GM19043 (cell line): ENCODE results near the gene SCNN1A.

Experiments
- ATAC-seq: cut with Tn5 transposase; IDR thresholded peaks from one replicate; pipeline ENCODE4 v1.9.1; 2021; ENCODE audit warnings: low read depth; ENCODE audit not compliant: unreplicated experiment

The SCNN1A gene

DNA sequence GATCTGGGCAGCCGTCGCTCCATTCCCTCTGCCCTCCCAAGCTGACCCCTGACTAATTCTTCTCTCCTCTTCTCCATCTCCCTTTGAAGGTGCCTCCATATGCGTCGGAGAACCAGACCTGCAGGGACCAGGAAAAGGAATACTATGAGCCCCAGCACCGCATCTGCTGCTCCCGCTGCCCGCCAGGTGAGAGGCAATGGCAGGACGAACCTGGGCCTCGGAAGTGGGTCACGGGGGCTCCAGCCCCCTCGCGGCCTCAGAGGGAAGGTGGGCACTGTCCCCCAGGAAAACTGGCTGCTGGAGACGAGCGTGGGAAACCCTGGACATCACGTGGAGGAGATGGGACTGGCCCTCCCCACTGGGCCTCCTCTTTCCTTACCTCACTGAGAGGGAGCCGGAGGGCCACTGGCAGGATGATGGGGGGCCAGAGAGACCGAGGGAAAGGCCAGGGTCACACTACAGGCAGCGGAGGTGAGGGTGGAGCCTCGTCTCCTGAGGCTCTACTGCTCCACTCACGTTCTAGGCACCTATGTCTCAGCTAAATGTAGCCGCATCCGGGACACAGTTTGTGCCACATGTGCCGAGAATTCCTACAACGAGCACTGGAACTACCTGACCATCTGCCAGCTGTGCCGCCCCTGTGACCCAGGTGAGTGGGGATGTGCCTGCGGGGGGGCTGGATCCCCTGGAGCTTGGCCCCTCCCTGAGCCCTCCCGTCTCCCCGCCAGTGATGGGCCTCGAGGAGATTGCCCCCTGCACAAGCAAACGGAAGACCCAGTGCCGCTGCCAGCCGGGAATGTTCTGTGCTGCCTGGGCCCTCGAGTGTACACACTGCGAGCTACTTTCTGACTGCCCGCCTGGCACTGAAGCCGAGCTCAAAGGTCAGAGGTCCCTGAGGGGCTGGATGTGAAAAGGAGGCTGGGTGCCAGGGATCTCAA is 9.4 kb upstream of the SCNN1A start:
- ATAC-seq: no peak

- no peak for ATAC-seq
Measured at GRCh38 chr12:6383572-6384498, 8.5 kb upstream of the SCNN1A start, which contains the start of gene LTBR. LTBR (plus strand) TSS chr12:6384162; CDS start chr12:6384359, 197 bp downstream.

DNA sequence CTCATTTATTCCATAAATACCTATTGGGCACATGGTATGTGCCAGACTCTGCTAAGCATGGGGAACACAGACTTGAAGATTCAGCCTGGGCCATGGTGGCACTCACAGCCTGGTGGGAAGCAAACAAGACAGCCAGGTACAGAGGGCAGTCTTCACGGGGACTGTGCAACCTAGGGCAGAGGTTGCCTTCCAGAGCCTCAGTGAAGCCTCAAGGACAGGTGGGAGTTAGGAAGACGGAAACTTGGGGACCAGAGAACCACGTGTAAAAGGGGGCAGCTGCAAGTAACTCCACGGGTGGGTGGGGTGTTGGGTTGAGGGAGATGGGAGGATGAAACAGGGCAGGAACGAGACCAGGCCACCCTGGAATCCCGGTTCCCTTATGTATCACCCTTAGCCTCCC is 7.6 kb upstream of the SCNN1A start:
- ATAC-seq: no peak

GRCh38 chr12:6382371-6382770 is 7.0 kb upstream of the SCNN1A start:
- no peak for ATAC-seq

DNA sequence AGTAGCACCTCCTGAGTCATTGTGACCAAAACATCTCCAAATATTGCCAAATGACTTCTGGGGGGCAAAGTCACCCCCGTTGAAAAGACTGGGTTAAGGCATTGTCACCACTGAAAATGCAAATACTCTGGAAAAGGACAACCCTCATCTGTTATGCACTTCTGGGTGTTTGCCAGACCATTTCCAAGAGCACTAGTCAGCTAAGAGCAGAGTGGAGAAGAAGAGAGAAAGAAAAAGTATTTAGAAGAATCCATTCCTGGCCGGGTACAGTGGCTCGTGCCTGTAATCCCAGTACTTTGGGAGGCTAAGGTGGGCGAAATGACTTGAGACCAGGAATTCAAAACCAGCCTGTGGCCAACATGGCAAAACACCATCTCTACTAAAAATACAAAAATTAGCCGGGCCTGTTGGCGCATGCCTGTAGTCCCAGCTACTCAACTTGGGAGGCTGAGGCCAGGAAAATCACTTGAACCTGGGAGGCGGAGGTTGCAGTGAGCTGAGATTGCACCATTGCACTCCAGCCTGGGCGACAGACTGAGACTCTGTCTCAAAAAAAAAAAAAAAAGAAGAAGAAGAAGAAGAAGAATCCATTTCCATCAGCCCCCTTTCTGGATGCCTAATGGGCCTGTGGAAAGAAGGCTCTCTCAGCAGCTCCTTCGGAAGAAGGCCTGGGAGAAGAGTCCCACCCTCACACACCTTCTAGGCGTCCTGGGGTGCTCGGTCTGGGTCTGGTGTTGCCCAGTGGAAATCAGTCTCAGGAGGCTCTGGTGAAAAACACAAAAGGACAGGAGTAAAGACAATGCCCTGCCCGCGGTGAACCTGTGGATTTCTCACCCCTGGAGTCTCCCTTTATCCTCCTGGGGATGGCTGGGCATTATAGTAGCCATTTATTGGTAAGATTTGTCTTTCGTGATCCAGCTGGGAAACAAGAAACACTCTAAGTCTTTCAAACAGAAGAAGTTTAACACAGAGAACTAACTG is 5.1 kb upstream of the SCNN1A start:
- no peak for ATAC-seq

- no peak for ATAC-seq
Measured at GRCh38 chr12:6378709-6379472, 3.5 kb upstream of the SCNN1A start.

DNA sequence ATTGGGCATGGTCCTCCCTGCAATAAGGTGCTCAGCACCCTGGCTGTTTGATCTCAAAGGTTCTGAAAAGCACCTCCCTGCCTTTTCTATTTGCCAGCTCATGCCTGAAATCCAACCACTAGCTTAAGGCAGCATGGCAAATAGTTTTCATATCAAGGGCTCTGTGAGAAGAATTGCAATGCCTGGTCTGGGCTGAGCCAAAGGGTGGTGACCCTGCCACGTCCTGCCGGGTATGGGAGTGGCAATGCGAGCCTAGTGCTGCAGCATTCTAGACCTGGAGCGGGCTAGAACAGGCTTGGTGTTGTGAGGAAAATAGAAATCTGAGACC is 2.3 kb upstream of the SCNN1A start:
- ATAC-seq: no peak

DNA sequence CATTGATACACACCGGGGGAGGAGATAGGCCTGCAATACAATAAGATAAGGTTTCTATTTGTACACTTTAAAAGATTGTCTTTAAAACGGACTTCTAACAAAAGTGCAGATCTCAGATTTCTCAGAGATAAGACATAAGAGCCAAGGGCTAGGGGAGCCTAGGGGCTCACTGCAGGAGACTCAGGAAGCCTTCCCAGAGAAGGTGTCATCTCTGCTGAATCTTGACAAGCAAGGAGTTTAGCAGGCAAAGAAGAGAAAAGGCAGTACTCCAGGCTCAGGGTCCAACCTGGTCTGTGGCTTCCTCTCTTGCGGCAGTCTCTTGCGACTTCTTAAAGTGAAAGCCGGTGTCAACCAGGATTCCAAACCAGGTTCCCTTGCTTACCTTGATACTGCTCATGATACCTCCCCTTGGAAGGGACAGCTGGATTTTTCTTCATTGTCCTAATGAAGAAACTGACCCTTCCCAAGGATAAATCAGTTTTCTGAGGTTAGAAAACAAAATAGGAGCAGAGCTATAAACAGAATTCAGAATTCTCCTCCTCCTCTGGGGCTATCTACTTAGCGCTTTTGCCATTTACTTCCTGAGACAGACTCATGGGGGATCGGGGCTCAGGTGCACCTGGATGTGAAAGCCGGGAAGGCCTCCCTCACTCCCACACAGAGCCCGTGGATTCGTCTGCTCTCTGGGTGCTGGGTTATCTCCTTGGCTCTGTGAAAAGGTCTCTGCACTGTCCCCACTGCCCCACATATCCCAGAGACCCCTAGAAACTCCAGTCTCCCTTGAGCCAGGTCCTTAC is 1.7 kb upstream of the SCNN1A start:
- no peak for ATAC-seq

DNA sequence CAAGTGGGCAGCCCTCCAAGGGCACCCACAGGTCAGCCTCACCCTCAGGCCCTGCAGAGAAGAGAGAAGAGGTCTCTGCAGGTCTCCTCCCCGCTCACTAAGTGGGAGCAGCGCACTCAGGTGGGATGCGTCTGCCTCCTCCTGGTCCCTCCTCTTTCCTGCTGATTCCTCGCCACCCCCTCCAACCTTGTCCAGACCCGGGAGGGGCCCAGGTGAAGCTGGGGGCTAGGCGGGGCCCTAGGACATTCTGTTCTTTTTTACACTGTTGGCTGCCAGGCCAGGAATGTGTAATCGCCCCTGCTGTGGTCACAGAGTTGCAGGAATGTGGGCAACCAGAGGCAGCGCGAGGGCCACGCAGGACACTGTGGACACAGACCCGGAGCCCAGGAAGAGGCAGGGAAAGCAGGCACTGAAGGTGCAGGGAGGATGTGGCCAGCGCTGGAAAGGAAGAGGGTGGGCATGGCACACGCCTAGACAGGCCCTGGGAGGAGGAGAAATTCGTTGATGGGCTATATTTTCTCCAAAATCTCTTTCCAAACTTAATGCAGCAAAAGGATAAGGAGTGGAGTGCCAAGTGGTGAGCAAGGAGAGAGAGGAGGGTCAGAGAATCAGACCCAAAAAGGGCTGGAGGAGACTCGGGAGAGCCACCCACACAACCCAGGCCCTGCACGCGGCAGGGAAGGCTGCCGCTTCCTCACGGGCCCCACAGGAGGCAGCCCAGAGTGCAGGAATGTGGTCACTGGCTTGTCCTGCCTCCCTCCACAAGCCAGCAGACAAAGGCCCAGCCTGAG is 911 bp upstream of the SCNN1A start:
- ATAC-seq: no peak

DNA sequence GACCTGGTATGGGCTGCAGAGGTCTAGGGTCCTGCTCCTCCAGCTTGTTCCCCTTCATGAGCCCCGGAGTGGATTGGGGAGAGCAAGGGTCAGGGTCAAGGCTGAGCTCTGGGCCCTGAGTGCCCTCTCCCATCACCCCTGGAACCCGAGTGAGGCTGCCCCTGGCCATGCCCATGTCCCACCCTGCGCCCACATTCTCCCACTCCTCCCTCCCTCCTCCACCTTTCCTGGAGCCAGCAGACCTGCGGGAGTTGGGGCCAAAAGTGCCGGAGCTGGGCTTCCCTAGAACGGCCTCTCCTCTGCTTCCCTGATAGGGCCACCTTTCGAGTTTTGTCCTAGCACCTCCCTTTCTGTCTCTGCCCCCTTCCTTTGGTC is 590 bp downstream of the SCNN1A start:
- no peak for ATAC-seq

DNA sequence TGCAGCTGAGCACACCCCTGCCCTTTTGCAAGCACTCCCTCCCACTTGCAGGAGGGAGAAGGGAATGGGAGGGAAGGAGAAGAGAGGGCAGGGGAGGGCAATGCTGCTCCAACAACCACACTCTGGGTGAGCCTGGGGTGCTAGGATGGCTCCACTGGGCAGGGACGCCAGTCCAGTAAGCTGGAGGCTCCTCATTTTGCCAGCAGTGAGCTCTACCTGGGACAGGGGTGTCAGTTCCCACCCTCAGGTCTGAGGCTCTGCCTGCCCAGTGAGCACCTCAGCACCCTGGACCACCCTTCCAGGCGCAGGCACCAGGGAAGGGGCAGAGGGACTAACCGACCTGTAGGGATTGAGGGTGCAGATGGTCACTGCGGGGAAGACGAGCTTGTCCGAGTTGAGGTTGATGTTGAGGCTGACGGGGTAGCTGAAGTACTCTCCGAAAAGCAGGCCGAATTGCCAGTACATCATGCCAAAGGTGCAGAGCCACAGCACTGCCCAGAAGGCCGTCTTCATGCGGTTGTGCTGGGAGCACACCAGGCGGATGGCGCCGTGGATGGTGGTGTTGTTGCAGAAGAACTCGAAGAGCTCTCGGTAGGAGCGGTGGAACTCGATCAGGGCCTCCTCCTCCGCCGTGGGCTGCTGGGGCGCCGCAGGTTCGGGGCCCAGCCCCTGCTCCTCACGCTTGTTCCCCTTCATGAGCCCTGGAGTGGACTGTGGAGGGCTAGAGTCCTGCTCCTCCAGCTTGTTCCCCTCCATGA is 1.2 kb downstream of the SCNN1A start:
- no peak for ATAC-seq

DNA sequence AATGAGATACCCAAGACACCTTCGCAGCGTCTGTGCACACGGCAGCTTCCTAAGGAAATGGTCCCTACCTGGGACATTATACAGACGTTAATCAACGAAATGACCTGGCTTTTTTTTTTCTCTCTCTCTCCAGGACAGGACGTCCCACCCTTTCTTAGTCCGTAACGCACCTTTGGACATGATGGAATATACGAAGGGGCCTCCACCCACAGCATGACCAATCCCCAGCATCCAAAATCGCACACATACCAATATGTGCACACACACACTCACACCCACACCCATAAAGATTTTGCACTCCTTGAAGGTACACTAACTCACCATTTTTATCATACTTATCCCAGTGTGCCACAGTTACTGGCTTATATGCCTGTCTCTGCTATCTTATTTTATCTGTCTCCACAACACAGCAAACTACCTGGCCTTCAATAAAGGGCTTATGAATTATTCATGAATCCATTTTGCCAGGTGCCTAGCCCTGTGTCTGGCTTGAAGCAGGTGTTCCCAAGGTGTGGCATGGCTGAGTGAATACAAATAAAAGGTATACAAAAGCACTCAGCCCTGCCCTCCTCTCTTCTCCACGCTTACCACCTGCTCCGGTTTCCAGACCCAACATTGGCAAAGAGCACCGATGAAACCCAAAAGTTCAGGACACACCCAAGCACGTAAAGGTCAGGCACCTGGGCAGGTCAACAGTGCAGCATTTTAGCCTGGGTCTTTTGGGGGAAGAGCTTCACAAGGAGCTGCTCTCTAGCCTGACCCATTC is 2.2 kb downstream of the SCNN1A start:
- ATAC-seq: no peak

DNA sequence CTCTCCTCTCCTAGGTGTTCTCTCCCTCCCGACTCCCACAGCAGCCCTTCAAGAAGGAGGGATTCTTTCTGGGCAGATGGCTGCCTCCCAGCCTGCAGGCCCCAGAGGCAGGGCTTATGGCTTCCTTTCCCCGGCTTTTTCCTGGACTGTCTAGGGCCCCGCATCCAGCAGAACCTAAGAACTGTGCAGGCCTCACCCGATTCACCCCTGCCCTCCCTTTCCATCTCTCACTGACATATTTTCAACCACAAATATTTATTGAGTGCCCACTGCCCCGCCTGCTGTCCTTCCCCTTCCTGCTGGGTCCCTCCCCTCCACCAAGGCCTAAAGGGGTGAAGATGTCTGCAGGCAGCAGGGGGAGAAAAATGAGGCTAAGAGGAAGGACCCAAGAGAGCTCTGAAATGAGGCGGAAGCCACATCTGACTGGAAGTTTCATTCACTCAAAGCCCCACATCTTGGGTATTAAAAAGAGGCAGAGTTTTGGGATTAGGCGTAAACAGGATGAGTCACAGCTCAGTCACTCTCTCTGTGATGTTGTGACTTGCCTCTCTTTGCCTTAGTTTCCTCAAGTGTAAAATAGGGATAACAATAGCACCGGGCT is 2.9 kb downstream of the SCNN1A start:
- ATAC-seq: no peak

DNA sequence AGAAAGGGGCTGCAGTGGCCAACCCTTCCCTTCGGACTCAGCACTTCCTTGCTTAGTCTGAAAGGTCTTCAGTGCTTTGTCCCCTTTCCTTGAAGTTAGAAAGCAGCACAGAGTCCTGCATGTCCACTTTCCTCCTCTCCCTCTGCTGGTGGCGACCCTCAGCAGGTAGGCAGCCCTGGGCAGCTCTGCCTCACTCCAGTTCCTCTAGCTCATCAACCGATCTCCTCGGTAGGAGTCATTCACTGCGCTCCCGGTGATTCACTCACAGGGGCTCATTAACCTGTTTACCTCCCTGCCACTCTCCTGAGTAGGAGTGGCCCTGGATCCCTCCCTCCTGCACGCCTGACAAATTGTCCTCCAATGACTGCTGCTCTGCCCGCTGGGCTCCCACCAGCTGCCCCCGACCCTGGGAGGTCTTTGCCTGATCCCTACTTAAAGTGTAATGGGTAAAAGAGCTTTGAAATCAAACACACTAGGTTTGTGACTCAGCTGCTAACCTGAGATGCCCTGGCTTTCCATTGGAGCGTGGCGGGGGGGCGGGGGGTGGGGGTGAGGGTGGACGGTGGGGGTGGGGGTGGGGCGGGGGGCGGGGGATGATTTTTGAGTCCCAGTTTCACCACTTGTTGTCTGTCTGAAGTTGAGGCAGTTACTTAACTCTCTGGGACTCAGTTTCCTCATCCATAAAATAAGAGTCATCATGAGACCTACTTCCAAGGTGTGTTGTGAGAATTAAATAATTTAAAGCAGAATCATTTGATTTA is 4.2 kb downstream of the SCNN1A start:
- ATAC-seq: no peak

- no peak for ATAC-seq
Measured at GRCh38 chr12:6370576-6370935, 4.8 kb downstream of the SCNN1A start.
